ENCODE data around the gene NMT2. TPM values are rescaled to one million over a fixed set of nuclear protein-coding genes. Genes with fewer than 3 reads are reported as not detected.

NMT2 gene
- total and polyA plus RNA-seq, 2 experiments from 2014 or later, result 15.0 to 23.4 TPM

- TF ChIP-seq EZH2 (IDR thresholded peaks at IDR 0.05; ENCODE audit: borderline replicate concordance), result no peak
- TF ChIP-seq CTCF (IDR thresholded peaks at IDR 0.05; ENCODE audit: poor library complexity), result no peak
- no peak for TF ChIP-seq EZH2phosphoT487 (IDR thresholded peaks at IDR 0.05; ENCODE audit: low read depth, severe bottlenecking, unreplicated experiment)
- H3K79me2 ChIP-seq, result no peaks in the 10 kb centered on the region
- H2AFZ ChIP-seq, result no peak overlapping the region
- no peaks in the 10 kb centered on the region for H3K36me3 ChIP-seq (replicated peaks; ENCODE audit: insufficient read depth, low read depth)
- 94% methylated on average over 13 of the region's 13 CpGs for WGBS (ENCODE audit: low lambda C conversion rate, missing lambda C conversion rate)
- H3K9me3 ChIP-seq (ENCODE audit: low read depth), result no peaks in the 10 kb centered on the region
- no peaks in the 10 kb centered on the region for H3K9me2 ChIP-seq (replicated peaks; ENCODE audit: insufficient read depth)
- no peaks in the 10 kb centered on the region for H4K20me1 ChIP-seq (ENCODE audit: insufficient read depth, poor library complexity, severe bottlenecking)
- no peak overlapping the region for H3K4me2 ChIP-seq
- H3K4me3 ChIP-seq, result no peak overlapping the region
- no peak for DNase-seq (ENCODE audit: low spot score)
- no peaks in the 10 kb centered on the region for H3K27me3 ChIP-seq
- H3K4me1 ChIP-seq (ENCODE audit: insufficient read depth), result no peaks in the 10 kb centered on the region
- H3K27ac ChIP-seq, result no peak overlapping the region
Observed at GRCh38 chr10:15112657-15113056, 55.8 kb downstream of the NMT2 start.

GRCh38 chr10:15106352-15107013 lies 62.0 kb downstream of the NMT2 start:
- Histone ChIP-seq H2AFZ (no peak overlapping the region), H3K4me3 (no peak overlapping the region), H3K9me2 (replicated peaks; ENCODE audit: insufficient read depth) (no peaks in the 10 kb centered on the region), H3K9me3 (ENCODE audit: low read depth) (no peaks in the 10 kb centered on the region), H3K4me1 (ENCODE audit: insufficient read depth) (no peaks in the 10 kb centered on the region), H4K20me1 (ENCODE audit: insufficient read depth, poor library complexity, severe bottlenecking) (no peaks in the 10 kb centered on the region), H3K27me3 (no peaks in the 10 kb centered on the region), H3K27ac (no peak overlapping the region), H3K4me2 (no peak overlapping the region), H3K36me3 (replicated peaks; ENCODE audit: insufficient read depth, low read depth) (no peaks in the 10 kb centered on the region), H3K79me2 (peaks cover 3% of the 10 kb centered on the region)
- WGBS (ENCODE audit: low lambda C conversion rate, missing lambda C conversion rate), result 59% methylated on average over 8 of the region's 8 CpGs
- peak; percentile 90 for TF ChIP-seq CTCF (IDR thresholded peaks at IDR 0.05; ENCODE audit: poor library complexity)
- no peak for TF ChIP-seq EZH2 (IDR thresholded peaks at IDR 0.05; ENCODE audit: borderline replicate concordance)
- DNase-seq (ENCODE audit: low spot score), result peak; percentile 81

DNA sequence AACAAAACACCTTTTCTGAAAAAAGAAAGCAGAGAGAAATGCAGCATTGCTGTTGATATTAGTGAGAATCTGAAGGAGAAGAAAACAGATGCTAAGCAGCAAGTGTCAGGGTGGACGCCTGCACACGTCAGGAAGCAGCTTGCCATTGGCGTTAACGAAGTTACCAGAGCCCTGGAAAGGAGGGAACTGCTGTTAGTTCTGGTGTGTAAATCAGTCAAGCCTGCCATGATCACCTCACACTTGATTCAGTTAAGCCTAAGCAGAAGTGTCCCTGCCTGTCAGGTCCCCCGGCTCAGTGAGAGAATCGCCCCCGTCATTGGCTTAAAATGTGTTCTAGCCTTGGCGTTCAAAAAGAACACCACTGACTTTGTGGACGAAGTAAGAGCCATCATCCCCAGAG lies 65.0 kb downstream of the NMT2 start:
- 92% methylated on average over 9 of the region's 9 CpGs for WGBS (ENCODE audit: low lambda C conversion rate, missing lambda C conversion rate)
- H3K4me1 ChIP-seq (ENCODE audit: insufficient read depth), result peaks cover 13% of the 10 kb centered on the region
- DNase-seq (ENCODE audit: low spot score), result no peak
- peaks cover 33% of the 10 kb centered on the region for H3K79me2 ChIP-seq
- H3K4me2 ChIP-seq, result no peak overlapping the region
- no peaks in the 10 kb centered on the region for H3K36me3 ChIP-seq (replicated peaks; ENCODE audit: insufficient read depth, low read depth)
- H3K9me2 ChIP-seq (replicated peaks; ENCODE audit: insufficient read depth), result no peaks in the 10 kb centered on the region
- H3K27me3 ChIP-seq, result no peaks in the 10 kb centered on the region
- H2AFZ ChIP-seq, result no peak overlapping the region
- H4K20me1 ChIP-seq (ENCODE audit: insufficient read depth, poor library complexity, severe bottlenecking), result no peaks in the 10 kb centered on the region
- H3K27ac ChIP-seq, result no peak overlapping the region
- TF ChIP-seq EZH2 (IDR thresholded peaks at IDR 0.05; ENCODE audit: borderline replicate concordance), result no peak
- TF ChIP-seq CTCF (IDR thresholded peaks at IDR 0.05; ENCODE audit: poor library complexity), result no peak
- no peak for TF ChIP-seq EZH2phosphoT487 (IDR thresholded peaks at IDR 0.05; ENCODE audit: low read depth, severe bottlenecking, unreplicated experiment)
- no peaks in the 10 kb centered on the region for H3K9me3 ChIP-seq (ENCODE audit: low read depth)
- no peak overlapping the region for H3K4me3 ChIP-seq

All from hepatocyte (in vitro differentiated cells).